Fibroblast of villous mesenchyme (primary cell): ENCODE data around the gene TNS3. TPM values are rescaled to one million over a fixed set of nuclear protein-coding genes. Genes with fewer than 3 reads are reported as not detected.
A peak's percentile ranks its signal among the peaks of the same experiment; 100 is the strongest.

Experiments used
- DNase-seq: peaks from one replicate; pipeline ENCODE4 v3.0.0-alpha.2; 2010; ENCODE audit warnings: low read depth
- H3K4me3 ChIP-seq: 2 replicates; pipeline ENCODE4 v1.5.1; 2011; ENCODE audit warnings: low read depth, mild to moderate bottlenecking, low read length
- CTCF ChIP-seq: IDR thresholded peaks from 2 replicates; pipeline ENCODE4 v1.5.1; 2012; ENCODE audit warnings: low read depth, mild to moderate bottlenecking, low read length; ENCODE audit not compliant: insufficient read depth
- total RNA-seq: library from RNA; depleted of rRNA; stranded (reverse); fragments of >200 nt; gene quantifications from 2 replicates; pipeline ENCODE4 v1.2.3, GENCODE V29; 2012

TNS3 gene
- total RNA-seq, 1 donor = 202 TPM

GRCh38 chr7:47405286-47405904 is 176.5 kb downstream of the TNS3 start:
- H3K4me3 ChIP-seq = no peak overlapping the region
- DNase-seq = peak; percentile 78
- no peak for TF ChIP-seq CTCF

- DNase-seq = no peak
- TF ChIP-seq CTCF = no peak
- H3K4me3 ChIP-seq = no peak overlapping the region
Observed at GRCh38 chr7:47404010-47404409, 177.9 kb downstream of the TNS3 start.

- H3K4me3 ChIP-seq = no peak overlapping the region
- no peak for TF ChIP-seq CTCF
- DNase-seq = peak; percentile 56
Observed at GRCh38 chr7:47402941-47403866, 178.7 kb downstream of the TNS3 start.

- no peak for DNase-seq
- TF ChIP-seq CTCF = no peak
- H3K4me3 ChIP-seq = no peak overlapping the region
Observed at GRCh38 chr7:47401611-47402570, 180.0 kb downstream of the TNS3 start.

- DNase-seq = no peak
- no peak for TF ChIP-seq CTCF
- H3K4me3 ChIP-seq = no peak overlapping the region
Observed at GRCh38 chr7:47400741-47401206, 181.1 kb downstream of the TNS3 start.

- no peak overlapping the region for H3K4me3 ChIP-seq
- TF ChIP-seq CTCF = no peak
- no peak for DNase-seq
Observed at GRCh38 chr7:47400001-47400400, 181.9 kb downstream of the TNS3 start.
